ENCODE results near the gene TTC13. TPM values are rescaled to one million over a fixed set of nuclear protein-coding genes. Genes with fewer than 3 reads are reported as not detected.

TTC13 gene
- total and polyA plus RNA-seq, 8 donors = 15.2 to 29.4 (median 24.4) TPM

GRCh38 chr1:230869500-230869899 is 109.2 kb downstream of the TTC13 start:
- H3K4me1 ChIP-seq = peaks cover 4 to 29% of the 10 kb centered on the region in 2 donors
- no peak for ATAC-seq

GRCh38 chr1:230868736-230869385 is 109.8 kb downstream of the TTC13 start:
- peaks cover 9 to 36% of the 10 kb centered on the region in 2 donors for H3K4me1 ChIP-seq
- no peaks in the 10 kb centered on the region for H3K9me3 ChIP-seq
- TF ChIP-seq, protein P1, sequence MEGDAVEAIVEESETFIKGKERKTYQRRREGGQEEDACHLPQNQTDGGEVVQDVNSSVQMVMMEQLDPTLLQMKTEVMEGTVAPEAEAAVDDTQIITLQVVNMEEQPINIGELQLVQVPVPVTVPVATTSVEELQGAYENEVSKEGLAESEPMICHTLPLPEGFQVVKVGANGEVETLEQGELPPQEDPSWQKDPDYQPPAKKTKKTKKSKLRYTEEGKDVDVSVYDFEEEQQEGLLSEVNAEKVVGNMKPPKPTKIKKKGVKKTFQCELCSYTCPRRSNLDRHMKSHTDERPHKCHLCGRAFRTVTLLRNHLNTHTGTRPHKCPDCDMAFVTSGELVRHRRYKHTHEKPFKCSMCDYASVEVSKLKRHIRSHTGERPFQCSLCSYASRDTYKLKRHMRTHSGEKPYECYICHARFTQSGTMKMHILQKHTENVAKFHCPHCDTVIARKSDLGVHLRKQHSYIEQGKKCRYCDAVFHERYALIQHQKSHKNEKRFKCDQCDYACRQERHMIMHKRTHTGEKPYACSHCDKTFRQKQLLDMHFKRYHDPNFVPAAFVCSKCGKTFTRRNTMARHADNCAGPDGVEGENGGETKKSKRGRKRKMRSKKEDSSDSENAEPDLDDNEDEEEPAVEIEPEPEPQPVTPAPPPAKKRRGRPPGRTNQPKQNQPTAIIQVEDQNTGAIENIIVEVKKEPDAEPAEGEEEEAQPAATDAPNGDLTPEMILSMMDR (IDR thresholded peaks at IDR 0.05) = no peak
- ATAC-seq = peak; percentile 77
- peak; percentile 43 to 80 (median 65) for DNase-seq
- intact Hi-C loops (cut with DNase I) = no loop called here
- H3K27ac ChIP-seq = peak overlapping the region; percentile 74 to 82
- H3K36me3 ChIP-seq = no peaks in the 10 kb centered on the region
- peaks cover 0 to 38% of the 10 kb centered on the region in 2 donors for H3K27me3 ChIP-seq
- H3K4me3 ChIP-seq = peak overlapping the region; percentile 86 to 87

More at GRCh38 chr1:230869500-230869899, 109.2 kb downstream of the TTC13 start:
- Histone ChIP-seq H3K4me3 (peak overlapping the region in 1 of 2 donors; percentile 87), H3K9me3 (no peaks in the 10 kb centered on the region), H3K27ac (peak overlapping the region; percentile 74 to 82), H3K36me3 (no peaks in the 10 kb centered on the region), H3K27me3 (peaks cover 0 to 38% of the 10 kb centered on the region in 2 donors)
- intact Hi-C loops (cut with DNase I) = no loop called here
- TF ChIP-seq, protein P1 (IDR thresholded peaks at IDR 0.05) = no peak
- no peak for DNase-seq

DNA sequence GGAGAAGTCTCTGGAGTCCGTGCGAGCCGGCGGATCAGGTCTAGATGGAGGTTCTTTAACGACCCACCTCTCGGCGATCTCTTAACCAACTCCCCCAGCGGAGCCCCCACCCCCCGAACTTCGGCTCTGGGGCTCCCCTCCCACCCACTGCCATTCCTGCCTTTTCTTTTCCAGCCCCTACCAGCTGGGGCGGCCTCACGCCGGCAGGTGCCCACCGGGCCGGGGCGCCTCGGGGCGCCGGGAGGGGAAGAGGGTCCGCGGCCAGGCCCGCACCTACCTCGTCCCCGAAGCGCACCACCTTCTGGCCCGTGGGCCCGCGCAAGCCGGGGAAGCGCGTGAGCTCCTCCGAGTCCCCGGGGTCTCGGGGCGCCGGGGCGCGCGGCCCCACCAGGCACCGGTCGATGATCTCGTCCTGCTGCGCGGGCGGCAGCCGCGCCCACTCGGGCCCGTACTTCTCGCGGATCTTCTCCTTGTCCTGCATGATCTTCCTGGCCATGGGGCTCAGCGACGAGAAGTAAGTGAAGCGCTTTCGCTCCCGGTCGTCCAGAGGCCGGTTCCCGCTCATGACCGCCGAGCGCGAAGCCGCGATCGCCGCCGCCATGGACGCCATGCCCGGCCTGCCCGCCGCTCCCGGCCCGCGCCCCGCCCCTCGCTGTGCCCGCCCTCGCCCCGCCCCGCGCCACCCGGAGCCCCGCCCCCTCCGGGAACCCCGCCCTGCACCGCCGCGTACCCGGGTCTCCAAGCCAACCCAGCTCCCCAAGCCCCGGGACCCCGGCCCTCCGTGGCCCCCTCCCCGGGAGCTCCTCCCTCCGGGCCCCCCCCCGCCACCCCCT is 110.5 kb downstream of the TTC13 start, which contains the start of gene C1orf198:
TSS of gene C1orf198 (minus strand) at position 619 of the 833 bp plus-strand sequence. CDS start at position 610, 9 bp downstream.
- TF ChIP-seq, protein P1 (IDR thresholded peaks at IDR 0.05) = no peak
- peak; percentile 91 for ATAC-seq
- peak within 1 kb of the TSS; percentile 75 to 82 for H3K27ac ChIP-seq
- H3K4me1 ChIP-seq = peaks cover 16 to 41% of the 10 kb centered on the region in 2 donors
- H3K27me3 ChIP-seq = peaks cover 0 to 38% of the 10 kb centered on the region in 2 donors
- DNase-seq = peak; percentile 65 to 95 (median 72)
- H3K4me3 ChIP-seq = peak within 1 kb of the TSS; percentile 86 to 87
- intact Hi-C loops (cut with DNase I) = no loop called here
- no peaks in the 10 kb centered on the region for H3K9me3 ChIP-seq
- no peaks in the 10 kb centered on the region for H3K36me3 ChIP-seq

- no peaks in the 10 kb centered on the region for H3K9me3 ChIP-seq
- H3K4me1 ChIP-seq = peaks cover 16 to 44% of the 10 kb centered on the region in 2 donors
- H3K36me3 ChIP-seq = no peaks in the 10 kb centered on the region
- peaks cover 0 to 38% of the 10 kb centered on the region in 2 donors for H3K27me3 ChIP-seq
- ATAC-seq = no peak
- peak overlapping the region; percentile 75 to 82 for H3K27ac ChIP-seq
- intact Hi-C loops (cut with DNase I) = no loop called here
- TF ChIP-seq, protein P1 (IDR thresholded peaks at IDR 0.05) = no peak
- peak overlapping the region; percentile 86 to 87 for H3K4me3 ChIP-seq
- DNase-seq = no peak
Measured at GRCh38 chr1:230867101-230867902, 111.4 kb downstream of the TTC13 start.
